Choroid plexus epithelial cell (primary cell): Measurements from ENCODE around the gene TACR1.
"Not testable (repeated sequence)": the region's sequence is repeated elsewhere in the genome, so short reads cannot be mapped to it uniquely, and the experiment has no call there.

Source experiments
- DNase-seq: peaks from one replicate; pipeline ENCODE4 v3.0.0-alpha.2; 2010; ENCODE audit warnings: low read depth
- H3K4me3 ChIP-seq: 2 replicates; pipeline ENCODE4 v1.5.1; 2011; ENCODE audit warnings: low read depth, mild to moderate bottlenecking, control low read depth, low read length, moderate library complexity
- TF ChIP-seq, protein P1 (sequence below): conservative IDR thresholded peaks from 2 replicates; pipeline ENCODE4 v1.5.1; 2011; ENCODE audit warnings: low read depth, mild to moderate bottlenecking, control low read depth, inconsistent platforms, low read length, moderate library complexity

TACR1 gene

DNA sequence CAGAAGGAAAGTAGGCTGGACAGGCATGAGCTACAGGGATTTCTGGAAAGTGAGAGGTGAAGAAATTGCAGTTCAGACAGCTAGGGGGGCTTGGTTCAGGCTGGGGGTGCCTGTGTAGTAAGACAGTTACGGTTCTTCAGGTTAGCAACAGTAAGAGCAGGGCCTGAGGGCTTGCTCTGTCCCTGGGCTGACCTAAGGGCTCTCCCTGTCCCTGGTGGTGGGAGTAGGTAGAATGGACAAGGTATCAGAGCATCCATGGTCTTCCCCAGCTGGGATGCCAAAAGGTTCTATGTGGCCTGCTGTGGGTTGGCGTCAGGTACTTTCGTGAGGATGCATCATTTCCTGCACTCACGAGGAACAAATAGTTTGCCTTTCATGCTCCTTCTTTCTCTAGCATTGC lies 34.6 kb upstream of the TACR1 start:
- H3K4me3 ChIP-seq, result no peak overlapping the region
- TF ChIP-seq, protein P1, sequence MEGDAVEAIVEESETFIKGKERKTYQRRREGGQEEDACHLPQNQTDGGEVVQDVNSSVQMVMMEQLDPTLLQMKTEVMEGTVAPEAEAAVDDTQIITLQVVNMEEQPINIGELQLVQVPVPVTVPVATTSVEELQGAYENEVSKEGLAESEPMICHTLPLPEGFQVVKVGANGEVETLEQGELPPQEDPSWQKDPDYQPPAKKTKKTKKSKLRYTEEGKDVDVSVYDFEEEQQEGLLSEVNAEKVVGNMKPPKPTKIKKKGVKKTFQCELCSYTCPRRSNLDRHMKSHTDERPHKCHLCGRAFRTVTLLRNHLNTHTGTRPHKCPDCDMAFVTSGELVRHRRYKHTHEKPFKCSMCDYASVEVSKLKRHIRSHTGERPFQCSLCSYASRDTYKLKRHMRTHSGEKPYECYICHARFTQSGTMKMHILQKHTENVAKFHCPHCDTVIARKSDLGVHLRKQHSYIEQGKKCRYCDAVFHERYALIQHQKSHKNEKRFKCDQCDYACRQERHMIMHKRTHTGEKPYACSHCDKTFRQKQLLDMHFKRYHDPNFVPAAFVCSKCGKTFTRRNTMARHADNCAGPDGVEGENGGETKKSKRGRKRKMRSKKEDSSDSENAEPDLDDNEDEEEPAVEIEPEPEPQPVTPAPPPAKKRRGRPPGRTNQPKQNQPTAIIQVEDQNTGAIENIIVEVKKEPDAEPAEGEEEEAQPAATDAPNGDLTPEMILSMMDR, result no peak
- no peak for DNase-seq

DNA sequence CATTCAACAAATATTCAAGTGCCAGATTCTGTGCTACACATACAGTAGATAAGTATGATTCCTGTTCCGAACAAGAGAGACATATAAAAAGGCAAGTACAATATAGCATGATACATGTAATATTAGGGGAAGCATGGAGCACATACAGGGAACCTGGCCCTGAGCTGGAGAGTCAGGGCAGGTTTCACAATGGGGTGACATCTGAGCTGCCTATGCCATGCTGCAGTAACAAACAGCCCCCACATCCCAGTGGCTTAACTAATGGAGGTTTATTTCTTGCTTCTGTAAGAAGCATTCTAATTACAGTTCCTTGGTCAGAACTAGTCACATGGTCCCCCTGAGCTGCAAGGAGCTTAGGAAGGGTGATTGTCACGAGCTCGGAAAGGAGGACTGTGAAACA lies 27.3 kb upstream of the TACR1 start:
- DNase-seq, result no peak

DNA sequence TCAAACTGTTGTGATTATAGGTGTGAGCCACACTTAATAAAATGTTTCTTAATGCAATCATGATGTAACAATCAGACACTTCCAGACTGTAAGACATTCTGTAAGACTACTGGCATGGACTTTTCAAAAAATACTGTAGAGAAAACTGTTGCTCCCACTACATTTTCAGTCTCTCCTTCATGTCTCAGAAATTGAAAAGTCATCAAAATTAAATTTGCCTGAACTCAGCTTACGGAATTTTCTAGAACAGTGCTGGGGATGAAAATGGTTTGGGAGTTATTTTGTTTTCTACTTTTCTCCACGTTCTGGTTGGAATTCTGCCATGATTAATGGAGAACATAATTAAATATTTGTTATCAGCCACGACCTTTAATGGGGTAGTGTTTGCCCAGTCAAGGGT lies 26.8 kb upstream of the TACR1 start:
- H3K4me3 ChIP-seq, result no peak overlapping the region
- TF ChIP-seq, protein P1, result no peak
- no peak for DNase-seq

More for the DNA sequence above, 27.3 kb upstream of the TACR1 start:
- TF ChIP-seq, protein P1, result no peak
- H3K4me3 ChIP-seq, result no peak overlapping the region

DNA sequence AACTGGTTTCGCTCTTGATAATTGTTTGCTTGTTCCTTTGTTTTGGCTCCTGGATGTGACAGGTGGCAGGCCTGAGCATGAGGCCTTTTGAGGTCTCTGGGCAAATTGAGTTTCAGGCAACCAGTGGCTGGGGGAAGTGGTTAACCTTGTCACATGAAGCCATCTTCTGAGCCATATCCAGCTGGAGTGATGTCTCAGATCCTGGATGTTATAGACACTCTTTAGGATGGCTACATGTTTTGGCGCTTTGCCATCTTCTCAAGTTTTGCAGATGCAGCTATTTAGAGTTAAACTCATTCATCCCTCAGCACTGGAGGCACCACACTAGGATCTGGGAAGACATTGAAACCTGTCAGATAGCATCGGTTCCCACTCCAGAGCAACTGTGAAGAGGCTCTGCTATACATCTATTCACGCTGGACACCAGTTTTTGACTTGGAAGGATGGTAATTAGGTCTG lies 25.3 kb upstream of the TACR1 start:
- TF ChIP-seq, protein P1, result no peak
- no peak overlapping the region for H3K4me3 ChIP-seq
- DNase-seq, result peak; percentile 3

DNA sequence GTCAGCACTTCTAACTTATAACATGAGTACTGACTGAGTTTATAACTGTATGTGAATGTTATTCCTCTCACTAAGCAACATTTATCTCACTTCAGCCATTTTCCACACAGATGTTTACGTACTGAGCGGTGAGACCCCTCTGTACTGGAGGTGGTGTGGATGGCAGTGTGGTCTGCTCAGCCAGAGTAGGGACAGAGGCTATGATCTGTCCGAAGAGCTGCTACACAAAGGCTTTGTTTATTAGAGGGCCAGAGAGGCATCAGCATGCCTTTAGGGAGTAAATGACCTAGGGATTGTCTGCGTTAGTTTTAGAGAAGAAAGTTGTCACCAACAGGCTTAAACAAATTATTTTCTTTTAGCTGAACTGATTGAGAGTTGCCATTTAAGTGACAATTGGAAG lies 23.2 kb upstream of the TACR1 start:
- no peak overlapping the region for H3K4me3 ChIP-seq
- DNase-seq, result no peak
- TF ChIP-seq, protein P1, result no peak

DNA sequence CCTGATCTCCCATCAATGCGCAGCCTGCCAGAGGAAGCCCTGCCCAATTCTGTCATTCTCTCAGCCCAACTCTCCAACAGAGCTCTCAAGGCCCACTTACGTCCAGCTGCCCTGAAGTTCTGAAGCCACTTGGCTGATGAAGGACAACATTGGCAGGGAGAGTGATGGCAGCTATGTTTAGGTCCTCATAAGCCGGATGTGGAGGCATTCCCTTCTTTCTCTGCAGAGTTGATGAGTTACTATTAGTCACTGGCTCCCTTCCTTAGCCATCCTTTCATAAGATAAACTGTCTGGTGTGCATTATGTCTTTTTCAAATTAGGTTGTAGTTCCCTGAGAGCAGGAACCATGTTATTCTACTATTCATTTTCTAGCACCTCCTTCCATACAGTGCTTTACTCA lies 22.5 kb upstream of the TACR1 start:
- DNase-seq, result peak; percentile 17
- H3K4me3 ChIP-seq, result no peak overlapping the region
- TF ChIP-seq, protein P1, result no peak

DNA sequence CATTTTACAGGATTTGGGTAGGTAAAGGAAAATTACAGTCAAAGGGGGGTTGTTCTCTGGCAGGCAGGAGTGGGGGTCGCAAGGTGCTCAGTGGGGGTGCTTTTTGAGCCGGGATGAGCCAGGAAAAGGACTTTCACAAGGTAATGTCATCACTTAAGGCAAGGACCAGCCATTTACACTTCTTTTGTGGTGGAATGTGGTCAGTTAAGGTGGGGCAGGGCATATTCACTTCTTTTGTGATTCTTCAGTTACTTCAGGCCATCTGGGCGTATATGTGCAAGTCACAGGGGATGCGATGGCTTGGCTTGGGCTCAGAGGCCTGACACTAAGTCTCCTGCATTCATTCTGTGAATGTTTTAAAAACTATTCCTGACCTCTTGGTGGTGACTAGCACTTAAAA lies 19.9 kb upstream of the TACR1 start:
- not testable (repeated sequence) for H3K4me3 ChIP-seq, DNase-seq

DNA sequence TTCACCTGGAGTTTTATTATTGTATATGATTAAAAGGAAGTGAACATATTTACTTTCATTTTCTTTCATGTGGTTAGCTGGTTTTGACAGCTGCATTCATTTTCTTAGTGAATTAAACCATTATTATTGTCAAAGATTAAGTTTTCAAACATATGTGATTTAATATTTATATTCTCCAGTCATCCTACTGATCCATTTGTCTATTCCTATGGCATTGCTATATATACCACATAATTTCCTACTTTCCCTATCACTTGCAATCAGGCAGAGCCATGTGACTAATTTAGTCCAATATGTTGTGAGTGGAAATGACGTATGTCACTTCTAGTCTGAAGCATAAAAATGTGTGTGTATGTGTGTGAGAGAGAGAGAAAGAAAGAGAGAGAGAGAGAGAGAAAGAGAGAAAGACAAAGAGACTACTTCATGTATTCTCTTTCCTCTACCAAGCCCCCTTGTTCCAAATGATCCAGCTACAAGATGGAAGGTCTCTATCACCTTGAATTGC lies 12.0 kb upstream of the TACR1 start:
- no peak for DNase-seq
- no peak overlapping the region for H3K4me3 ChIP-seq
- TF ChIP-seq, protein P1, result no peak
